ENCODE data around the gene APH1B.
A peak's percentile ranks its signal among the peaks of the same experiment; 100 is the strongest.
"Not testable (repeated sequence)": the region's sequence is repeated elsewhere in the genome, so short reads cannot be mapped to it uniquely, and the experiment has no call there.

APH1B gene

GRCh38 chr15:63341898-63342297 is 64.5 kb downstream of the APH1B start:
- H2BK15ac ChIP-seq (ENCODE audit: low read length), result no peak overlapping the region
- no peak for DNase-seq (ENCODE audit: low spot score)
- no peak overlapping the region for H3K27ac ChIP-seq (replicated peaks; ENCODE audit: low read length)
- no peak overlapping the region for H3K14ac ChIP-seq (ENCODE audit: low read length)
- peaks cover 0 to 38% (median 0%) of the 10 kb centered on the region in 3 experiments for H3K27me3 ChIP-seq (ENCODE audit: control insufficient read depth in 3 of 3, insufficient read depth in 3 of 3, low read depth in 1 of 3, low read length in 3 of 3)
- no peak overlapping the region for H3K4ac ChIP-seq (ENCODE audit: low read length)
- no peaks in the 10 kb centered on the region for H3K79me1 ChIP-seq (ENCODE audit: low read depth, low read length)
- no peak overlapping the region for H3K18ac ChIP-seq (ENCODE audit: low read length)
- H4K8ac ChIP-seq (ENCODE audit: low read depth, low read length), result no peak overlapping the region
- H3K9ac ChIP-seq (ENCODE audit: low read depth, low read length, poor library complexity), result no peak overlapping the region
- no peak overlapping the region for H2AK5ac ChIP-seq (ENCODE audit: low read depth, low read length)
- peaks cover 0 to 10% of the 10 kb centered on the region in 2 donors for H3K4me1 ChIP-seq (ENCODE audit: control insufficient read depth in 2 of 2, insufficient read depth in 1 of 2, low read depth in 1 of 2, low read length in 2 of 2)
- H4K91ac ChIP-seq (ENCODE audit: low read depth, low read length, poor library complexity), result no peak overlapping the region
- no peak overlapping the region for H3K4me3 ChIP-seq (ENCODE audit: low read length in 2 of 2)
- no CpG with 5 or more reads among the region's 4 CpGs for WGBS, 2 donors (ENCODE audit: extremely low coverage in 2 of 2, insufficient read length in 2 of 2, insufficient replicate concordance in 1 of 2)
- no peak overlapping the region for H3K4me2 ChIP-seq (ENCODE audit: insufficient read depth, low read length, poor library complexity, severe bottlenecking)
- H3K23ac ChIP-seq (ENCODE audit: low read depth, low read length, poor library complexity), result no peak overlapping the region
- no peaks in the 10 kb centered on the region for H3K36me3 ChIP-seq (replicated peaks in 1 of 2; ENCODE audit: control insufficient read depth in 2 of 2, insufficient read depth in 2 of 2, low read length in 2 of 2)
- H2BK5ac ChIP-seq (ENCODE audit: low read length), result no peak overlapping the region
- H2BK12ac ChIP-seq (ENCODE audit: low read length), result no peak overlapping the region
- H3K9me3 ChIP-seq (replicated peaks in 1 of 2; ENCODE audit: control insufficient read depth in 2 of 2, insufficient read depth in 1 of 2, low read depth in 1 of 2, low read length in 2 of 2), result no peaks in the 10 kb centered on the region
- H2AFZ ChIP-seq (ENCODE audit: low read length), result no peak overlapping the region
- H2BK120ac ChIP-seq (ENCODE audit: low read depth, low read length), result no peak overlapping the region

- H3K23ac ChIP-seq (ENCODE audit: low read depth, low read length, poor library complexity); H3K4me3 ChIP-seq (ENCODE audit: low read length in 2 of 2); H2BK15ac ChIP-seq (ENCODE audit: low read length); H3K27ac ChIP-seq (replicated peaks; ENCODE audit: low read length); H3K36me3 ChIP-seq (replicated peaks in 1 of 2; ENCODE audit: control insufficient read depth in 2 of 2, insufficient read depth in 2 of 2, low read length in 2 of 2); H3K14ac ChIP-seq (ENCODE audit: low read length); H3K4me2 ChIP-seq (ENCODE audit: insufficient read depth, low read length, poor library complexity, severe bottlenecking); H2AFZ ChIP-seq (ENCODE audit: low read length); H3K79me1 ChIP-seq (ENCODE audit: low read depth, low read length); H2BK5ac ChIP-seq (ENCODE audit: low read length); H2BK12ac ChIP-seq (ENCODE audit: low read length); H2AK5ac ChIP-seq (ENCODE audit: low read depth, low read length); H3K9me3 ChIP-seq (replicated peaks in 1 of 2; ENCODE audit: control insufficient read depth in 2 of 2, insufficient read depth in 1 of 2, low read depth in 1 of 2, low read length in 2 of 2); H4K91ac ChIP-seq (ENCODE audit: low read depth, low read length, poor library complexity); H4K8ac ChIP-seq (ENCODE audit: low read depth, low read length); H3K4ac ChIP-seq (ENCODE audit: low read length); H2BK120ac ChIP-seq (ENCODE audit: low read depth, low read length); H3K18ac ChIP-seq (ENCODE audit: low read length); H3K9ac ChIP-seq (ENCODE audit: low read depth, low read length, poor library complexity): not testable (repeated sequence)
- H3K27me3 ChIP-seq (ENCODE audit: control insufficient read depth in 3 of 3, insufficient read depth in 3 of 3, low read depth in 1 of 3, low read length in 3 of 3), result peaks cover 0 to 38% (median 0%) of the 10 kb centered on the region in 3 experiments
- H3K4me1 ChIP-seq (ENCODE audit: control insufficient read depth in 2 of 2, insufficient read depth in 1 of 2, low read depth in 1 of 2, low read length in 2 of 2), result peaks cover 0 to 14% of the 10 kb centered on the region in 2 donors
- WGBS, 2 donors (ENCODE audit: extremely low coverage in 2 of 2, insufficient read length in 2 of 2, insufficient replicate concordance in 1 of 2), result no CpG with 5 or more reads among the region's 11 CpGs
- peak; percentile 14 for DNase-seq (ENCODE audit: low spot score)
Measured at GRCh38 chr15:63342996-63343562, 65.7 kb downstream of the APH1B start.

GRCh38 chr15:63344731-63345390 is 67.5 kb downstream of the APH1B start:
- no CpG with 5 or more reads among the region's 5 CpGs for WGBS, 2 donors (ENCODE audit: extremely low coverage in 2 of 2, insufficient read length in 2 of 2, insufficient replicate concordance in 1 of 2)

GRCh38 chr15:63345391-63345752 is 68.0 kb downstream of the APH1B start:
- Histone ChIP-seq H3K23ac (ENCODE audit: low read depth, low read length, poor library complexity) (peak overlapping the region; percentile 50), H2BK12ac (ENCODE audit: low read length) (peak overlapping the region; percentile 77), H3K9me3 (replicated peaks in 1 of 2; ENCODE audit: control insufficient read depth in 2 of 2, insufficient read depth in 1 of 2, low read depth in 1 of 2, low read length in 2 of 2) (no peaks in the 10 kb centered on the region), H2BK5ac (ENCODE audit: low read length) (no peak overlapping the region), H3K4me1 (ENCODE audit: control insufficient read depth in 2 of 2, insufficient read depth in 1 of 2, low read depth in 1 of 2, low read length in 2 of 2) (peaks cover 0 to 16% of the 10 kb centered on the region in 2 donors), H3K4ac (ENCODE audit: low read length) (no peak overlapping the region), H3K27ac (replicated peaks; ENCODE audit: low read length) (no peak overlapping the region), H3K27me3 (ENCODE audit: control insufficient read depth in 3 of 3, insufficient read depth in 3 of 3, low read depth in 1 of 3, low read length in 3 of 3) (peaks cover 0 to 17% (median 3%) of the 10 kb centered on the region in 3 experiments), H3K4me3 (ENCODE audit: low read length in 2 of 2) (no peak overlapping the region), H2AFZ (ENCODE audit: low read length) (no peak overlapping the region), H3K36me3 (replicated peaks in 1 of 2; ENCODE audit: control insufficient read depth in 2 of 2, insufficient read depth in 2 of 2, low read length in 2 of 2) (no peaks in the 10 kb centered on the region), H2BK120ac (ENCODE audit: low read depth, low read length) (no peak overlapping the region), H3K79me1 (ENCODE audit: low read depth, low read length) (no peaks in the 10 kb centered on the region), H3K18ac (ENCODE audit: low read length) (peak overlapping the region; percentile 50), H3K14ac (ENCODE audit: low read length) (no peak overlapping the region), H2BK15ac (ENCODE audit: low read length) (peak overlapping the region; percentile 34), H4K8ac (ENCODE audit: low read depth, low read length) (no peak overlapping the region), H4K91ac (ENCODE audit: low read depth, low read length, poor library complexity) (no peak overlapping the region), H2AK5ac (ENCODE audit: low read depth, low read length) (peak overlapping the region; percentile 46), H3K4me2 (ENCODE audit: insufficient read depth, low read length, poor library complexity, severe bottlenecking) (no peak overlapping the region), H3K9ac (ENCODE audit: low read depth, low read length, poor library complexity) (no peak overlapping the region)
- no CpG with 5 or more reads among the region's 14 CpGs for WGBS, 2 donors (ENCODE audit: extremely low coverage in 2 of 2, insufficient read length in 2 of 2, insufficient replicate concordance in 1 of 2)
- DNase-seq (ENCODE audit: low spot score), result no peak

More at GRCh38 chr15:63344731-63345390, 67.5 kb downstream of the APH1B start:
- Histone ChIP-seq H3K9ac (ENCODE audit: low read depth, low read length, poor library complexity) (no peak overlapping the region), H4K91ac (ENCODE audit: low read depth, low read length, poor library complexity) (no peak overlapping the region), H3K4me3 (ENCODE audit: low read length in 2 of 2) (no peak overlapping the region), H3K14ac (ENCODE audit: low read length) (peak overlapping the region; percentile 27), H2BK12ac (ENCODE audit: low read length) (no peak overlapping the region), H3K4me1 (ENCODE audit: control insufficient read depth in 2 of 2, insufficient read depth in 1 of 2, low read depth in 1 of 2, low read length in 2 of 2) (peaks cover 0 to 16% of the 10 kb centered on the region in 2 donors), H2BK15ac (ENCODE audit: low read length) (peak overlapping the region; percentile 34), H2AFZ (ENCODE audit: low read length) (no peak overlapping the region), H3K23ac (ENCODE audit: low read depth, low read length, poor library complexity) (peak overlapping the region; percentile 50), H3K4me2 (ENCODE audit: insufficient read depth, low read length, poor library complexity, severe bottlenecking) (no peak overlapping the region), H2BK5ac (ENCODE audit: low read length) (no peak overlapping the region), H2AK5ac (ENCODE audit: low read depth, low read length) (peak overlapping the region; percentile 46), H4K8ac (ENCODE audit: low read depth, low read length) (no peak overlapping the region), H3K27me3 (ENCODE audit: control insufficient read depth in 3 of 3, insufficient read depth in 3 of 3, low read depth in 1 of 3, low read length in 3 of 3) (peaks cover 0 to 23% (median 2%) of the 10 kb centered on the region in 3 experiments), H3K79me1 (ENCODE audit: low read depth, low read length) (no peaks in the 10 kb centered on the region), H3K27ac (replicated peaks; ENCODE audit: low read length) (no peak overlapping the region), H3K4ac (ENCODE audit: low read length) (no peak overlapping the region), H3K36me3 (replicated peaks in 1 of 2; ENCODE audit: control insufficient read depth in 2 of 2, insufficient read depth in 2 of 2, low read length in 2 of 2) (no peaks in the 10 kb centered on the region), H2BK120ac (ENCODE audit: low read depth, low read length) (no peak overlapping the region), H3K18ac (ENCODE audit: low read length) (peak overlapping the region; percentile 50), H3K9me3 (replicated peaks in 1 of 2; ENCODE audit: control insufficient read depth in 2 of 2, insufficient read depth in 1 of 2, low read depth in 1 of 2, low read length in 2 of 2) (no peaks in the 10 kb centered on the region)
- no peak for DNase-seq (ENCODE audit: low spot score)
